GM18526 (cell line): Measurements from ENCODE around the gene ANKMY1.

Experiments used
- POLR2A ChIP-seq: IDR thresholded peaks from 3 replicates; pipeline ENCODE4 v1.6.1; 2011; ENCODE audit not compliant: insufficient read length; ENCODE audit errors: extremely low read depth

The ANKMY1 gene

DNA sequence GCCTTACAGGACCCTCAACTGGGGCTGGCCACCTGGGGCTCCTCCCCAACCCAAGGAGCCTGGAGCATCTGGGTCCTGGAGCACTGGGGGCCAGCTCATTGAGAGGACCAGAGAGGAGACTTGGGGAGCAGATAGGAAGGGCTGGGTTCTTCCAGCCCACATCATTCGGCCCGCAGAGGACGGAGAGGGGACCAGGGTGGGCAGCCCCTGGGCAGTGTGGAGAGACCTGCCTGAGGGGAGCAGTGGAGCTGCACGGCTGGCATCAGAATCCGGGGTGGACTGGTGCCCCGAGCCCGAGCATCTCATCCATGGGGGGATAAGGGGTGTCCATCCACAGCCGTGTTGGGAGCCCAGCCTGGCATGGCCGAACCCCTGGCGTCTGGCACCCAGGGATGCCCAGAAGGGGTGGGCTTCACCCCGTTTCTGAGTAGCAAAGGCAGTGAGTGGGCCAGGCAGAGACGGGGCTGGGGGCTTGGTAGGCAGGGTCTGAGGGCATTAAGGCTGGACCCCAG, 111.1 kb downstream of the ANKMY1 start:
- TF ChIP-seq POLR2A: no peak

DNA sequence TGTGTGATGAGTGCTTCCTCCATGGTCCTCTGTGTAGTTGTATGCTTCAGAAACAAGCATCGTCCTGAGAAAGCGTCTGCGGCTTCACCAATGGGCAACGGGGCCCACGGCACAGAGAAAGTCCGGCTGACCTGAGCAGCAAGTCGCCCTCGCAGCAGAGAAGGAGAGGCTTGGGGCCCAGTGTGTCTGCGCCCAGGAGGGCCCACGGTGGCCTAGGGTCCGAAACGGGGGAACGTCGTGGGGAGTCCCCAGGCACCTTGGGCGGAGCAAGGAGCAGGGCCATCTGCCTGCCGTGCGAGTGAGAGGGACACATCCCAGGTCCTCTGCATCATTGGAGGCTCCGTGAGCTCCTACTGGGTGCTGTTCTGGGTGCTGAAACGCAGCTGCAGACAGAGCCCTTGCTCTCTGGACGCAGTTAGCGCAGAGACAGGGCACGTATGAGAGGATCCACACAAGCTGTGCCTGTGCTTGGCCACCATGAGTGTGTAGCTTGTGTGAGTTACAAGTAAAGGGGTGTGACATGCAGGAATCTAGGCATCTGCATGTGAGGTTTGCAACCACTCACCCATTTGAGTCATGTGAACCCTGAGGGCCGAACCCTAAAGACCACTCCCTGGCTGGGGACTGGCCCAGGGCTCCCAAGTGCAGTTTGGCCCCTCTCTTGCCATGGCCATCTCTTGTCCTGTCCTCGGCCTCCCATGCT, 111.7 kb downstream of the ANKMY1 start:
- no peak for TF ChIP-seq POLR2A

- no peak for TF ChIP-seq POLR2A
Measured at GRCh38 chr2:240444464-240444863, 113.3 kb downstream of the ANKMY1 start.

GRCh38 chr2:240443891-240444301, 113.9 kb downstream of the ANKMY1 start:
- TF ChIP-seq POLR2A: no peak

DNA sequence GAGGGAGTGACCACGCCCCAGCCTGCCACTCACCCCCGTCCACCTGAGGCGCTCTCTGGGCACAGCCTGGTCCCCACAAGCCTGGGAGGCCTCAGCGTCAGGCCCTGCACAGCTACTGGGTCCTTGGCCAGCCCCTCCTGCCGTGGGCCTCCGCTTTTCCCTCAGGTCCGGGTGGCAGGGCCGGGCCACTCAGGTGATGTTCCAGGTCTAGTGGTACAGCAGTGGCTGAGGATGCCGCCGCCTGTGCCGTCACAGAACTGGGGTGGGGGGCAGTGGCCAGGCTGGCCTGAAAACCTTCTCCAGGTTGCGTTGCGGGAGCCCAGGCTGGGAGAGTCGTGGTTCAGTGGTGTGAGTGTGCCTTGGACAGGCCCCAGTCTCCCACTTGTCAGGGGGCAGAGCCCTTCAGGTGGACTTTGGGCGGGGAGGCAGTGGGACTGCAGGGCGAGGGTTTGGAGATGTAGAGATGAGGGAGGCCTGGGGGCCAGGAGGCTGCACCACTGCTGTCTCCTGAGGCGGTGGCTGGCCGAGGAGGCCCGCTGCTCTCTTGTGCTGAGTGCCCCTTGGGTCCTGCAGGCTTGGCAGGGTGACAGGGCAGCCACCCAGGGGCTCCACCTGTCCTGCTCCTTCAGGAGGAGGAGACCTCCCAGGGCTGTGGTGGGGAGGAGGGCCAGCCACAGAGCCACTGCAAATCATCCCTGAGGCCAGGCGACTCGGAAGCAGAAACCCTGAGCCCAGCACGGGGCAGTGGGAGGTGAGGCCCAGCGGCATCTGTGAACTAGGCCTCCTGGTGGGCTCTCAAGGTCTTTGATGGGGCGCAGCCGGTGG, 114.7 kb downstream of the ANKMY1 start:
- no peak for TF ChIP-seq POLR2A

DNA sequence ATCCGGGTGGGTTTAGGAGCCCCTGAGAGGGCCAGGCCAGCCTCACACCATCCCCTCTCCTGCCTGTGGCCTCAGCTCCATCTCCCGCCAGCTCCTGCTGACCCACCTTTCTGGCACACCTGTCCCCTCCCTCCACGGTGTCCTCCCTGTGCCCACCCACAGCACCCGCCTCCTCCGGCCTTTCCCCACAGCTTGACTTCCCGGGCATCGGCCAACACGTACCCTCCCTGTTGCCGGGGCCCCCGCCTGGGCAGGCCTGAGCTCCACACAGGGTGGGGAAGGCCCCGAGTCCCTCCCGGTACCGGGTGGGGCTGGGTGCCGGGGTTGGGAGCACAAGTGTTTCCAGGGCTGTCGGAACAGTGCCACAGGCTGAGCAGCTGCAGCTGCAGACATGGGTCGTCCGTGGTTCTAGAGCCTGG, 115.8 kb downstream of the ANKMY1 start:
- TF ChIP-seq POLR2A: no peak

- TF ChIP-seq POLR2A: no peak
Measured at GRCh38 chr2:240441326-240441992, 116.3 kb downstream of the ANKMY1 start.

GRCh38 chr2:240440704-240441320, 117.0 kb downstream of the ANKMY1 start:
- no peak for TF ChIP-seq POLR2A

- TF ChIP-seq POLR2A: no peak
Measured at GRCh38 chr2:240440251-240440650, 117.5 kb downstream of the ANKMY1 start.

GRCh38 chr2:240439698-240440151, 118.1 kb downstream of the ANKMY1 start:
- no peak for TF ChIP-seq POLR2A

DNA sequence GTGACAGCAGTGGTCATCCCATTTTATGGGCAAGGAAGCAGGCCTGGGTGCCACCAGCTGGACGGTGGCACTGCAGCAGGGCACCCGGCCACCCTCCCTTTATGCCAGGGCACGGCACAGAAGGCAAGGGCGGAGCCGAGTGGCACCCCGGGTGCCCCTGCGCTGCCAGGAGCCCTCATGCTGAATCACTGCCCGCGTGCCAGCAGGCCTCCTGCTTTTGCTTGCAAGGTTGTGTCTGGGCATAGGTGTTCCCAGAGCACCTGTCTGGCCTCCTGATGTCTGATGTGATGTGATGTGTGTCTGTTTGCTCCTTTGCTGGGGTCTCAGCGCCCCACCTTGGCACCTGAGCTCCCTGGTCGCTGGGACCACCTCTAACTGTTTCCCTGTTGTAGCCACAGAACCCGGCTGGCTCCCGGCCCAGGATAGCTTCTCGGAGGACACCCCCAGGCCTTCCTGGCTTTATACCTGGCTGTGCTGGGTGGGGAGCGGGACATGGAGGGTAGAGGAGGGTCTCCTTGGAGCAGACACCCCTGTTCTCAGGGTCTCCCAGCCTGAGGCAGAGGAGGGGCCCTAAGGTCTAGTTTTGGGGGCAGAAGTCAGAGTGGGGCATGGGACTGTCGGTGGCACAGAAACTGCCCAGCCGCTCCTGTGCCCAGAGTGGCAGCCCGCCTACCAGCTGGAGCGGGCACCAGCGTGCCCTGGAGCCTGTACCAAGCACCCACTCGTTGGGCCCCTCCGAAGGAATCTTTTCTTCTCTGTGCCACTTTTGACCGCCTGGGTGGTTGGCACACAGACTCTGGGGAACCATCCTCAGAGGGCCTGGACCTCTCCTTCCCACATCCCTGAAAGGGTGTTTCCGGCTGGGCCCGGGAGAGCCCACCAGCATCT, 118.7 kb downstream of the ANKMY1 start:
- TF ChIP-seq POLR2A: no peak

GRCh38 chr2:240437861-240438809, 119.7 kb downstream of the ANKMY1 start:
- no peak for TF ChIP-seq POLR2A

- no peak for TF ChIP-seq POLR2A
Measured at GRCh38 chr2:240437551-240437860, 120.3 kb downstream of the ANKMY1 start.
